A549 treated with AZD9567 at 1 μM for 4 hours (cell line): Measurements from ENCODE around the gene TFPI. TPM values are rescaled to one million over a fixed set of nuclear protein-coding genes. Genes with fewer than 3 reads are reported as not detected.

Experiments
- total RNA-seq: library from RNA; stranded (reverse); fragments of 200-300 nt; extraction: Qiagen RNA extraction; gene quantifications from 5 replicates; pipeline ENCODE4 v1.2.3, GENCODE V29; 2022; ENCODE audit not compliant: insufficient read depth

Gene TFPI
- 33.7 to 52.5 TPM (median 45.1 TPM) in 5 replicates for total RNA-seq

DNA sequence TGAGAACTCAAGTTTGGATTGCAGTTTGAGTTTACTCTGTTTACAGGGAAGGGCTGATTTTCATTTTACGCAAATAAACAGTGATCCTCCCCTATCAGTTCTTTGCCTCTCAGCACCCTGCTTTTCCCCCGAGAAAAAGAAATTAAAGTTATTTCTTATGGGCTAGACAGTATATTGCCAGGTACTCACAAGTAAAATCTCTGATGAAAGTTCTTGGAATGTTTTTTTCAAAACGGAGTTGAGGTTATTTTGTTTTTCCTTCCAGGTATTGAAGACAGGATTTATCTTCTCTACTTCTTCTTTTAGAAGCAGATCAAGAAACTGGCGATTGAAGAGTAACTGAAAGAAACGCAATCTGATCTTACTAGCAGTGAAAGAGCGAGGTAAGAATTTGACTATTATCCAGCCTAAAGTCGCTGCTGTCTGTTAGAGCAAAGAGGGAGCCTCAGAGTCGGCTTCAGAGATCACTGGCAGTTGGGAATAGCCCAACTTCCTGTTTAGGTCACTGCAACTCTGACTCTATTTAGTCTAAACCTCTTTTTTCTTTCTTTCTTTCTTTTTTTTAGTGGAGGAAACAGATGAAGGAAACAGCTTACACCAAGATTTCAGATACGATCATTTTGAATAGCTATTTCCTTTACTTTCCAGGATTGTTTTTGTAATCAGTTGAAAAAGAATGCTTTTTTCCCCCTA, at the start of gene TFPI:
Gene TFPI (minus strand): TSS at position 425 of the 693 bp plus-strand sequence. CDS start 50,667 bp downstream, outside the sequence.

Other genes with a start within 250 kb of the TFPI start
- gene CALCRL, start 106.2 kb downstream of the TFPI start, total RNA-seq, result 0.05 to 0.07 TPM in 2 of 5 replicates, not detected in the others